ENCODE results near the gene TWF2.

TWF2 gene

GRCh38 chr3:52213005-52213404 lies 26.0 kb downstream of the TWF2 start:
- Histone ChIP-seq H3K9me3 (ENCODE audit: low read depth, low read length) (no peaks in the 10 kb centered on the region), H3K36me3 (ENCODE audit: insufficient read depth, low read length) (peaks cover 34% of the 10 kb centered on the region; the same call in 1 of the 2 replicates), H3K4me3 (no peak overlapping the region), H3K27ac (no peak overlapping the region), H3K9ac (ENCODE audit: insufficient read length) (no peak overlapping the region)
- no peak for DNase-seq (ENCODE audit: low read depth, low spot score)
- TF ChIP-seq POLR2AphosphoS5 (IDR thresholded peaks at IDR 0.05; ENCODE audit: borderline replicate concordance, low read depth, low read length) = no peak
- no peak for TF ChIP-seq EZH2 (IDR thresholded peaks at IDR 0.05)
- no peak for TF ChIP-seq FOXP2 (optimal IDR thresholded peaks at IDR 0.05; ENCODE audit: control extremely low read depth, extremely low read length, insufficient read depth)

DNA sequence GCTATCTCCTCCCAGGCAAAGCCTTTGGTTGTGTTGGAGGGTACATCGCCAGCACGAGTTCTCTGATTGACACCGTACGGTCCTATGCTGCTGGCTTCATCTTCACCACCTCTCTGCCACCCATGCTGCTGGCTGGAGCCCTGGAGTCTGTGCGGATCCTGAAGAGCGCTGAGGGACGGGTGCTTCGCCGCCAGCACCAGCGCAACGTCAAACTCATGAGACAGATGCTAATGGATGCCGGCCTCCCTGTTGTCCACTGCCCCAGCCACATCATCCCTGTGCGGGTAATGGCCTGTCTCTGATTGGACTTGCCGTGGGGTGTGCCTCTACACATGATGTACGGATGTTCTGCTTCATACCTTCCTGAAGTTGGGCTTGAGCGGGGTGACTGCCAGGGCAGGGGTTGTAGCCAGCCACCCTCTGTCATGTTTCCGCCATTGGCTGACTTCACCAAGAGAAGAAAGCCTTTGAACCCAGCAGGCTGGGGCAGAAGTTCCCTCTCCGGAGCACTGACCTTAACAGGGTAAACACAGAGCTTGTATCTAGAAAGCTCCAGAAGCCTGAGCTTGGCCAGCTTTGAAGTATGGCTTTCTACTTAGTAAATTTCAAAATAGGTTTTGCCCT lies 27.6 kb downstream of the TWF2 start:
- DNase-seq (ENCODE audit: low read depth, low spot score) = no peak
- TF ChIP-seq POLR2AphosphoS5 (IDR thresholded peaks at IDR 0.05; ENCODE audit: borderline replicate concordance, low read depth, low read length) = no peak
- Histone ChIP-seq H3K36me3 (ENCODE audit: insufficient read depth, low read length) (peaks cover 43% of the 10 kb centered on the region; the same call in 1 of the 2 replicates), H3K9me3 (ENCODE audit: low read depth, low read length) (no peaks in the 10 kb centered on the region), H3K27ac (no peak overlapping the region), H3K4me3 (no peak overlapping the region), H3K9ac (ENCODE audit: insufficient read length) (no peak overlapping the region)

DNA sequence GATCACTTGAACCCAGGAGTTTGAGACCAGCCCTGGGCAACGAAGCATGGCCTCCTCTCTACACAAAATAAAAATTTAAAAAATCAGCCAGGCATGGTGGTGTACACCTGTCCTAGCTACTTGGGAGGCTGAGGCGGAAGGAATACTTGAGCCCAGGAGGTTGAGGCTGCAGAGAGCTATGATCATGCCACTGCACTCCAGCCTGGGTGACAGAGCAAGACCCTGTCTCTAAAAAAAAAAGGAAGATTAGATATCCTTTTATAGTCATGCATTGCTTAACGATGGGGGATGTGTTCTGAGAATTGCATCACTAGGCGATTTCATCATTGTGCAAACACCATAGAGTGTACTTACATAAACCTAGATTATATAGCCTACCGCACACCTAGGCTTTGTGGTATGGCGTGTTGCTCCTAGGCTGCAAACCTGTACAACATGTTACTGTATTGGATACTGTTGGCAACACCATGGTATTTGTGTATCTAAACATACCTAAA lies 28.4 kb downstream of the TWF2 start:
- TF ChIP-seq EZH2 (IDR thresholded peaks at IDR 0.05) (no peak), POLR2AphosphoS5 (IDR thresholded peaks at IDR 0.05; ENCODE audit: borderline replicate concordance, low read depth, low read length) (no peak), FOXP2 (optimal IDR thresholded peaks at IDR 0.05; ENCODE audit: control extremely low read depth, extremely low read length, insufficient read depth) (no peak)
- peaks cover 51% of the 10 kb centered on the region; the same call in 1 of the 2 replicates for H3K36me3 ChIP-seq (ENCODE audit: insufficient read depth, low read length)
- no peak for DNase-seq (ENCODE audit: low read depth, low spot score)

GRCh38 chr3:52210037-52210436 lies 28.9 kb downstream of the TWF2 start:
- Histone ChIP-seq H3K9me3 (ENCODE audit: low read depth, low read length) (no peaks in the 10 kb centered on the region), H3K4me3 (no peak overlapping the region), H3K9ac (ENCODE audit: insufficient read length) (no peak overlapping the region), H3K36me3 (ENCODE audit: insufficient read depth, low read length) (peaks cover 57% of the 10 kb centered on the region; the same call in 1 of the 2 replicates), H3K27ac (no peak overlapping the region)
- no peak for TF ChIP-seq EZH2 (IDR thresholded peaks at IDR 0.05)
- TF ChIP-seq FOXP2 (optimal IDR thresholded peaks at IDR 0.05; ENCODE audit: control extremely low read depth, extremely low read length, insufficient read depth) = no peak
- no peak for TF ChIP-seq POLR2AphosphoS5 (IDR thresholded peaks at IDR 0.05; ENCODE audit: borderline replicate concordance, low read depth, low read length)
- no peak for DNase-seq (ENCODE audit: low read depth, low spot score)

More for the DNA sequence above, 28.4 kb downstream of the TWF2 start:
- Histone ChIP-seq H3K9me3 (ENCODE audit: low read depth, low read length) (no peaks in the 10 kb centered on the region), H3K27ac (no peak overlapping the region), H3K9ac (ENCODE audit: insufficient read length) (no peak overlapping the region), H3K4me3 (no peak overlapping the region)

GRCh38 chr3:52208556-52208955 lies 30.4 kb downstream of the TWF2 start:
- no peak overlapping the region for H3K4me3 ChIP-seq
- TF ChIP-seq EZH2 (IDR thresholded peaks at IDR 0.05) (no peak), POLR2AphosphoS5 (IDR thresholded peaks at IDR 0.05; ENCODE audit: borderline replicate concordance, low read depth, low read length) (no peak), FOXP2 (optimal IDR thresholded peaks at IDR 0.05; ENCODE audit: control extremely low read depth, extremely low read length, insufficient read depth) (no peak)
- H3K9me3 ChIP-seq (ENCODE audit: low read depth, low read length) = no peaks in the 10 kb centered on the region
- peaks cover 66% of the 10 kb centered on the region; the same call in 1 of the 2 replicates for H3K36me3 ChIP-seq (ENCODE audit: insufficient read depth, low read length)
- no peak overlapping the region for H3K27ac ChIP-seq
- no peak for DNase-seq (ENCODE audit: low read depth, low spot score)
- no peak overlapping the region for H3K9ac ChIP-seq (ENCODE audit: insufficient read length)

GRCh38 chr3:52205727-52206372 lies 33.1 kb downstream of the TWF2 start:
- Histone ChIP-seq H3K36me3 (ENCODE audit: insufficient read depth, low read length) (peaks cover 72% of the 10 kb centered on the region), H3K9ac (ENCODE audit: insufficient read length) (no peak overlapping the region), H3K4me3 (no peak overlapping the region), H3K27ac (no peak overlapping the region), H3K9me3 (ENCODE audit: low read depth, low read length) (no peaks in the 10 kb centered on the region)
- no peak for TF ChIP-seq FOXP2 (optimal IDR thresholded peaks at IDR 0.05; ENCODE audit: control extremely low read depth, extremely low read length, insufficient read depth)
- no peak for TF ChIP-seq POLR2AphosphoS5 (IDR thresholded peaks at IDR 0.05; ENCODE audit: borderline replicate concordance, low read depth, low read length)
- no peak for TF ChIP-seq EZH2 (IDR thresholded peaks at IDR 0.05)
- DNase-seq (ENCODE audit: low read depth, low spot score) = no peak

DNA sequence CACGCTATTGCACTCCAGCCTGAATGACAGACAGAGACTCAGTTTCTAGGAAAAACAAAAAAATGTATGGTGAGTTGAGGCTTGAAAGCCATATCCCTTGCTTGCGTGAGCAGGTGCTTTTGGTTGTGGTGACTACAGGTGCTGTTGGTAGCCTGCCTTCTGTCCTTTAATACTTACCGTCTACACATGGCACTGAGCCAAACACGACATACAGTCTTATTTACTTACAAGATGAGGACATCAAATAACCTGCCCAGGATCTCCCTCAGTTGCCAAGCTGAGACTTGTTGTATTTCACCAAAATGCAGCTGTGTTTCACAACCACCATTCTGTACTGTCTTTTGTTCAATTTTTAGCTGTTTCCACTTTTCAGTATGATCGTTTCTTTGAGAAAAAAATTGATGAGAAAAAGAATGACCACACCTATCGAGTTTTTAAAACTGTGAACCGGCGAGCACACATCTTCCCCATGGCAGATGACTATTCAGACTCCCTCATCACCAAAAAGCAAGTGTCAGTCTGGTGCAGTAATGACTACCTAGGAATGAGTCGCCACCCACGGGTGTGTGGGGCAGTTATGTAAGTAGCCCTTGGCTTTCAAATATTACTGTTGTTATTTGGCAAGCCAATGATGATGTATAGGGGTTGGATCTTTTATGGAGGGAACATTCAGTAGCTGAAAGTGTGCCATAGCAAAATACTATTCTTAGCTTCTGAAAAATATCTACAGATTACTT lies 34.5 kb downstream of the TWF2 start:
- DNase-seq (ENCODE audit: low read depth, low spot score) = no peak
- no peak overlapping the region for H3K4me3 ChIP-seq
- peaks cover 71% of the 10 kb centered on the region for H3K36me3 ChIP-seq (ENCODE audit: insufficient read depth, low read length)
- no peak for TF ChIP-seq POLR2AphosphoS5 (IDR thresholded peaks at IDR 0.05; ENCODE audit: borderline replicate concordance, low read depth, low read length)
- no peaks in the 10 kb centered on the region for H3K9me3 ChIP-seq (ENCODE audit: low read depth, low read length)
- no peak overlapping the region for H3K27ac ChIP-seq
- no peak overlapping the region for H3K9ac ChIP-seq (ENCODE audit: insufficient read length)

DNA sequence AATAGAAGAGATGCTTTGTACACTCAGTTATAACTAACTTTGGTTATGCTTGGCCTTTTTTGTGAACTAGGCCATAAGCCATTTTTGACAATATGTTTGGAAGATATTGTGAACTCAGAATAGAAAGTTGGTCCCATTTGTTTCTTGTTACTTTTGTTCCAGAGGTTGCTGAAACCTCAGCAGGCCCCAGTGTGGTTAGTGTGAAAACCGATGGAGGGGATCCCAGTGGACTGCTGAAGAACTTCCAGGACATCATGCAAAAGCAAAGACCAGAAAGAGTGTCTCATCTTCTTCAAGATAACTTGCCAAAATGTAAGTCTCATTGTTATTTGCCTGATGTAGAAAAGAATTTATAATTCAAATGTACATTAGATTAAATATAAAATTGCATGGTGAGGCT lies 35.3 kb downstream of the TWF2 start:
- Histone ChIP-seq H3K27ac (no peak overlapping the region), H3K4me3 (no peak overlapping the region), H3K9me3 (ENCODE audit: low read depth, low read length) (no peaks in the 10 kb centered on the region), H3K36me3 (ENCODE audit: insufficient read depth, low read length) (peaks cover 68% of the 10 kb centered on the region), H3K9ac (ENCODE audit: insufficient read length) (no peak overlapping the region)
- DNase-seq (ENCODE audit: low read depth, low spot score) = no peak
- TF ChIP-seq EZH2 (IDR thresholded peaks at IDR 0.05) (no peak), POLR2AphosphoS5 (IDR thresholded peaks at IDR 0.05; ENCODE audit: borderline replicate concordance, low read depth, low read length) (no peak), FOXP2 (optimal IDR thresholded peaks at IDR 0.05; ENCODE audit: control extremely low read depth, extremely low read length, insufficient read depth) (no peak)

All from SK-N-MC (cell line).